Upper lobe of right lung (tissue), 1 donor: Measurements from ENCODE around the gene CASKIN1. TPM values are rescaled to one million over a fixed set of nuclear protein-coding genes. Genes with fewer than 3 reads are reported as not detected.

ENCODE experiments used
- ATAC-seq: fragments of 200-7000 bp; cut with Tn5 transposase; one replicate; pipeline ENCODE4 v1.9.1; 2020; ENCODE audit warnings: mild to moderate bottlenecking, moderate library complexity
- DNase-seq: peaks from one replicate; pipeline ENCODE4 v3.0.0-alpha.2; 2020
- H3K27ac ChIP-seq: fragments of 200-600 bp; one replicate; pipeline ENCODE4 v1.8.0; 2022
- H3K27me3 ChIP-seq: fragments of 200-600 bp; one replicate; pipeline ENCODE4 v1.8.0; 2022; ENCODE audit warnings: mild to moderate bottlenecking
- H3K36me3 ChIP-seq: fragments of 200-600 bp; one replicate; pipeline ENCODE4 v1.8.0; 2022
- H3K4me1 ChIP-seq: fragments of 200-600 bp; one replicate; pipeline ENCODE4 v1.8.0; 2022
- H3K4me3 ChIP-seq: fragments of 200-600 bp; one replicate; pipeline ENCODE4 v1.8.0; 2022; ENCODE audit warnings: mild to moderate bottlenecking
- H3K9me3 ChIP-seq: fragments of 200-600 bp; one replicate; pipeline ENCODE4 v1.8.0; 2022
- CTCF ChIP-seq: fragments of 200-600 bp; IDR thresholded peaks from one replicate; pipeline ENCODE4 v1.8.0; 2022; ENCODE audit warnings: antibody characterized with exemption
- intact Hi-C: fragments of 100-400 bp; cut with DNase I; formaldehyde crosslinking; loops from one replicate; pipeline ENCODE4 v1.11.0; 2022
- total RNA-seq: library from RNA; stranded (reverse); fragmentation: NEBNext Ultra II Directional; extraction: Animal tissue kit (Norgen Biotek cat#: 25700); gene quantifications from one replicate; pipeline ENCODE4 v1.2.1, GENCODE V29; 2021
- donor health status: DM: no; HTN: yes; CAD: no; lungs with severe emphysema.

CASKIN1 gene
- total RNA-seq, 1 donor from 2014 or later = 0.06 TPM

GRCh38 chr16:2199095-2199494 lies 2.7 kb upstream of the CASKIN1 start:
- no peaks in the 10 kb centered on the region for H3K9me3 ChIP-seq
- no peak overlapping the region for H3K4me3 ChIP-seq
- no peaks in the 10 kb centered on the region for H3K36me3 ChIP-seq
- intact Hi-C loops = no loop called here
- ATAC-seq = no peak
- peaks cover 11% of the 10 kb centered on the region for H3K4me1 ChIP-seq
- peaks cover 34% of the 10 kb centered on the region for H3K27me3 ChIP-seq
- DNase-seq = no peak
- H3K27ac ChIP-seq = no peak overlapping the region
- TF ChIP-seq CTCF = no peak

GRCh38 chr16:2198283-2198682 lies 1.9 kb upstream of the CASKIN1 start:
- Histone ChIP-seq H3K4me3 (no peak overlapping the region), H3K9me3 (no peaks in the 10 kb centered on the region), H3K27me3 (peaks cover 39% of the 10 kb centered on the region), H3K4me1 (peaks cover 11% of the 10 kb centered on the region), H3K27ac (no peak overlapping the region), H3K36me3 (no peaks in the 10 kb centered on the region)
- ATAC-seq = no peak
- no peak for DNase-seq
- intact Hi-C loops = no loop called here
- TF ChIP-seq CTCF = no peak

- intact Hi-C loops = no loop called here
These were observed 1.4 kb upstream of the CASKIN1 start for GRCh38 chr16:2197765-2198164.

GRCh38 chr16:2196981-2197511 lies 641 bp upstream of the CASKIN1 start:
- H3K27me3 ChIP-seq = peaks cover 39% of the 10 kb centered on the region

More at GRCh38 chr16:2197765-2198164, 1.4 kb upstream of the CASKIN1 start:
- no peak for DNase-seq
- Histone ChIP-seq H3K27ac (no peak overlapping the region), H3K36me3 (no peaks in the 10 kb centered on the region), H3K27me3 (peaks cover 39% of the 10 kb centered on the region), H3K4me1 (peaks cover 11% of the 10 kb centered on the region), H3K9me3 (no peaks in the 10 kb centered on the region), H3K4me3 (no peak overlapping the region)
- no peak for TF ChIP-seq CTCF
- no peak for ATAC-seq

GRCh38 chr16:2195322-2196161 lies 863 bp downstream of the CASKIN1 start:
- Histone ChIP-seq H3K4me3 (peak overlapping the region; percentile 23), H3K27ac (no peak overlapping the region)

More at GRCh38 chr16:2196981-2197511, 641 bp upstream of the CASKIN1 start:
- DNase-seq (no peak), ATAC-seq (no peak)
- Histone ChIP-seq H3K4me1 (peaks cover 11% of the 10 kb centered on the region), H3K4me3 (no peak overlapping the region), H3K27ac (no peak overlapping the region), H3K9me3 (no peaks in the 10 kb centered on the region), H3K36me3 (no peaks in the 10 kb centered on the region)
- TF ChIP-seq CTCF = no peak
- intact Hi-C loops = no loop called here

More at GRCh38 chr16:2195322-2196161, 863 bp downstream of the CASKIN1 start:
- DNase-seq (no peak), ATAC-seq (peak; percentile 1)
- no peaks in the 10 kb centered on the region for H3K36me3 ChIP-seq
- intact Hi-C loops = no loop called here
- peaks cover 39% of the 10 kb centered on the region for H3K27me3 ChIP-seq
- H3K4me1 ChIP-seq = peaks cover 11% of the 10 kb centered on the region
- no peak for TF ChIP-seq CTCF
- no peaks in the 10 kb centered on the region for H3K9me3 ChIP-seq
